Liver (tissue), 9 donors: ENCODE measurements around the gene RNF31. TPM values are rescaled to one million over a fixed set of nuclear protein-coding genes. Genes with fewer than 3 reads are reported as not detected.

Experiments used
- DNase-seq: peaks from one replicate; pipeline ENCODE4 v3.0.0-alpha.2; 2017; ENCODE audit warnings: low spot score
- H3K27ac ChIP-seq, 2 donors: one replicate each; pipeline ENCODE4 v1.7.0; 2013; ENCODE audit warnings: inconsistent platforms in 2 of 2, low read length in 2 of 2, control low read depth in 1 of 2, low read depth in 1 of 2, mild to moderate bottlenecking in 1 of 2
- H3K27me3 ChIP-seq, 4 donors: one replicate each; pipeline versions ENCODE4 v1.6.1 to v1.7.0; 2013; ENCODE audit warnings: low read length in 3 of 4, inconsistent platforms in 1 of 4, mild to moderate bottlenecking in 1 of 4, moderate library complexity in 1 of 4; ENCODE audit not compliant: control insufficient read depth in 4 of 4, insufficient read depth in 4 of 4
- H3K36me3 ChIP-seq, 4 donors: one replicate each; pipeline versions ENCODE4 v1.6.1 to v1.7.0; 2013; ENCODE audit warnings: low read length in 3 of 4, mild to moderate bottlenecking in 3 of 4, low read depth in 1 of 4, moderate library complexity in 1 of 4; ENCODE audit not compliant: control insufficient read depth in 4 of 4, insufficient read depth in 3 of 4
- H3K4me1 ChIP-seq, 4 donors: one replicate each; pipeline versions ENCODE4 v1.6.1 to v1.7.0; 2013; ENCODE audit warnings: low read length in 3 of 4, mild to moderate bottlenecking in 3 of 4, moderate library complexity in 1 of 4; ENCODE audit not compliant: control insufficient read depth in 4 of 4, insufficient read depth in 4 of 4
- H3K4me3 ChIP-seq, 3 donors: one replicate each; pipeline versions ENCODE4 v1.6.1 to v1.7.0; 2013; ENCODE audit warnings: low read length in 3 of 3, control low read depth in 1 of 3, low read depth in 1 of 3, mild to moderate bottlenecking in 1 of 3
- H3K9ac ChIP-seq, 2 donors: one replicate each; pipeline ENCODE4 v1.7.0; 2013; ENCODE audit warnings: low read length in 2 of 2, mild to moderate bottlenecking in 2 of 2, moderate library complexity in 2 of 2, control low read depth in 1 of 2, low read depth in 1 of 2
- H3K9me3 ChIP-seq, 4 donors: one replicate each; pipeline versions ENCODE4 v1.6.1 to v1.7.0; 2013; ENCODE audit warnings: low read length in 3 of 4; ENCODE audit not compliant: control insufficient read depth in 4 of 4
- CTCF ChIP-seq: fragments of 150-350 bp; IDR thresholded peaks from 2 replicates; pipeline ENCODE4 v1.5.1; 2017; ENCODE audit warnings: improper control_type of control experiment, low read depth, low read length; ENCODE audit not compliant: missing input control
- EGR1 ChIP-seq, 2 donors: IDR thresholded peaks; 2 replicates each; pipeline ENCODE4 v1.6.1; 2016 to 2018; ENCODE audit warnings: antibody characterized with exemption in 2 of 2, low read depth in 2 of 2
- FOXA1 ChIP-seq: IDR thresholded peaks from 2 replicates; pipeline ENCODE4 v1.6.1; 2016; ENCODE audit warnings: antibody characterized with exemption
- GABPA ChIP-seq, 2 donors: IDR thresholded peaks in 1 of 2; conservative IDR thresholded peaks in 1 of 2; 2 replicates each; pipeline ENCODE4 v1.6.1; 2016; ENCODE audit warnings: antibody characterized with exemption in 2 of 2, mild to moderate bottlenecking in 1 of 2, moderate library complexity in 1 of 2
- HNF4A ChIP-seq, 2 donors: conservative IDR thresholded peaks; 2 replicates each; pipeline ENCODE4 v1.6.1; 2016; ENCODE audit warnings: antibody characterized with exemption in 2 of 2, mild to moderate bottlenecking in 2 of 2
- HNF4G ChIP-seq: IDR thresholded peaks from 2 replicates; pipeline ENCODE4 v1.6.1; 2016; ENCODE audit warnings: antibody characterized with exemption
- JUND ChIP-seq, 2 donors: IDR thresholded peaks; 2 replicates each; pipeline ENCODE4 v1.6.1; 2016; ENCODE audit warnings: antibody characterized with exemption in 2 of 2
- MAX ChIP-seq: IDR thresholded peaks from 2 replicates; pipeline ENCODE4 v1.6.1; 2016; ENCODE audit warnings: antibody characterized with exemption
- NR2F2 ChIP-seq: IDR thresholded peaks from 2 replicates; pipeline ENCODE4 v1.6.1; 2016; ENCODE audit warnings: antibody characterized with exemption
- RAD21 ChIP-seq, 2 donors: IDR thresholded peaks; 2 replicates each; pipeline ENCODE4 v1.6.1; 2016; ENCODE audit warnings: antibody characterized with exemption in 2 of 2, mild to moderate bottlenecking in 2 of 2
- RXRA ChIP-seq, 2 donors: IDR thresholded peaks; 2 replicates each; pipeline ENCODE4 v1.6.1; 2017 to 2018; ENCODE audit warnings: antibody characterized with exemption in 2 of 2, mild to moderate bottlenecking in 1 of 2
- SP1 ChIP-seq: IDR thresholded peaks from 2 replicates; pipeline ENCODE4 v1.6.1; 2018; ENCODE audit warnings: antibody characterized with exemption, mild to moderate bottlenecking
- TAF1 ChIP-seq: conservative IDR thresholded peaks from 2 replicates; pipeline ENCODE4 v1.6.1; 2016; ENCODE audit warnings: antibody characterized with exemption, mild to moderate bottlenecking
- YY1 ChIP-seq: IDR thresholded peaks from 2 replicates; pipeline ENCODE4 v1.6.1; 2016; ENCODE audit warnings: antibody characterized with exemption, mild to moderate bottlenecking
- WGBS: extraction: QIAGEN DNeasy Blood & Tissue Kit; methylation state at CpG from one replicate; pipeline ENCODE4 v1.1.7; 2013; 5-methylcytosine and 5-hydroxymethylcytosine counted together
- polyA plus RNA-seq, 2 donors: library from polyadenylated mRNA; stranded (reverse) in 1 of 2; unstranded in 1 of 2; fragments of 200-250 nt in 1 of 2; fragments of >200 nt in 1 of 2; fragmentation: Nextera tagmentation in 1 of 2; extraction: Ambion mirVana in 1 of 2; gene quantifications; one replicate each; pipeline versions ENCODE4 v1.2.1 to v1.2.3, GENCODE V29; 2013 to 2015
- total RNA-seq, 2 donors: library from RNA; depleted of rRNA; stranded (reverse); fragments of >200 nt; gene quantifications; one replicate each; pipeline ENCODE4 v1.2.3, GENCODE V29; 2014
- TF ChIP-seq, protein P1 (sequence below): IDR thresholded peaks from 2 replicates; pipeline ENCODE4 v1.6.1; 2016; ENCODE audit warnings: antibody characterized with exemption
- TF ChIP-seq, protein P2 (sequence below): IDR thresholded peaks from 2 replicates; pipeline ENCODE4 v1.6.1; 2016; ENCODE audit warnings: antibody characterized with exemption, mild to moderate bottlenecking
- TF ChIP-seq, protein P3 (sequence below): IDR thresholded peaks from 2 replicates; pipeline ENCODE4 v1.6.1; 2016; ENCODE audit warnings: antibody characterized with exemption
- donor health status: healthy.
- donor health status: healthy.
- donor health status: healthy.
- donor health status: healthy.
- donor health status: healthy.

The RNF31 gene
- total and polyA plus RNA-seq, 4 donors, result 16.3 to 36.0 (median 20.9) TPM

GRCh38 chr14:24139272-24139934 lies 7.9 kb upstream of the RNF31 start:
- 91% methylated on average over 9 of the region's 9 CpGs for WGBS
- no peak for DNase-seq
- Histone ChIP-seq H3K9me3 (no peaks in the 10 kb centered on the region), H3K27ac (no peak overlapping the region), H3K9ac (no peak overlapping the region), H3K27me3 (no peaks in the 10 kb centered on the region), H3K4me1 (peaks cover 4 to 49% (median 36%) of the 10 kb centered on the region in 4 donors), H3K36me3 (peaks cover 6 to 24% (median 18%) of the 10 kb centered on the region in 4 donors), H3K4me3 (no peak overlapping the region)
- TF ChIP-seq GABPA (IDR thresholded peaks at IDR 0.05 in 1 of 2, conservative IDR thresholded peaks at IDR 0.05 in 1 of 2), result no peak
- TF ChIP-seq FOXA1, result no peak
- no peak for TF ChIP-seq JUND (IDR thresholded peaks at IDR 0.05)
- TF ChIP-seq NR2F2, result no peak
- TF ChIP-seq, protein P1, sequence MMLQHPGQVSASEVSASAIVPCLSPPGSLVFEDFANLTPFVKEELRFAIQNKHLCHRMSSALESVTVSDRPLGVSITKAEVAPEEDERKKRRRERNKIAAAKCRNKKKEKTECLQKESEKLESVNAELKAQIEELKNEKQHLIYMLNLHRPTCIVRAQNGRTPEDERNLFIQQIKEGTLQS, result no peak
- TF ChIP-seq YY1, result no peak
- no peak for TF ChIP-seq SP1
- no peak for TF ChIP-seq RAD21 (IDR thresholded peaks at IDR 0.05)
- TF ChIP-seq HNF4G, result no peak
- TF ChIP-seq HNF4A (conservative IDR thresholded peaks at IDR 0.05), result no peak
- TF ChIP-seq, protein P2, sequence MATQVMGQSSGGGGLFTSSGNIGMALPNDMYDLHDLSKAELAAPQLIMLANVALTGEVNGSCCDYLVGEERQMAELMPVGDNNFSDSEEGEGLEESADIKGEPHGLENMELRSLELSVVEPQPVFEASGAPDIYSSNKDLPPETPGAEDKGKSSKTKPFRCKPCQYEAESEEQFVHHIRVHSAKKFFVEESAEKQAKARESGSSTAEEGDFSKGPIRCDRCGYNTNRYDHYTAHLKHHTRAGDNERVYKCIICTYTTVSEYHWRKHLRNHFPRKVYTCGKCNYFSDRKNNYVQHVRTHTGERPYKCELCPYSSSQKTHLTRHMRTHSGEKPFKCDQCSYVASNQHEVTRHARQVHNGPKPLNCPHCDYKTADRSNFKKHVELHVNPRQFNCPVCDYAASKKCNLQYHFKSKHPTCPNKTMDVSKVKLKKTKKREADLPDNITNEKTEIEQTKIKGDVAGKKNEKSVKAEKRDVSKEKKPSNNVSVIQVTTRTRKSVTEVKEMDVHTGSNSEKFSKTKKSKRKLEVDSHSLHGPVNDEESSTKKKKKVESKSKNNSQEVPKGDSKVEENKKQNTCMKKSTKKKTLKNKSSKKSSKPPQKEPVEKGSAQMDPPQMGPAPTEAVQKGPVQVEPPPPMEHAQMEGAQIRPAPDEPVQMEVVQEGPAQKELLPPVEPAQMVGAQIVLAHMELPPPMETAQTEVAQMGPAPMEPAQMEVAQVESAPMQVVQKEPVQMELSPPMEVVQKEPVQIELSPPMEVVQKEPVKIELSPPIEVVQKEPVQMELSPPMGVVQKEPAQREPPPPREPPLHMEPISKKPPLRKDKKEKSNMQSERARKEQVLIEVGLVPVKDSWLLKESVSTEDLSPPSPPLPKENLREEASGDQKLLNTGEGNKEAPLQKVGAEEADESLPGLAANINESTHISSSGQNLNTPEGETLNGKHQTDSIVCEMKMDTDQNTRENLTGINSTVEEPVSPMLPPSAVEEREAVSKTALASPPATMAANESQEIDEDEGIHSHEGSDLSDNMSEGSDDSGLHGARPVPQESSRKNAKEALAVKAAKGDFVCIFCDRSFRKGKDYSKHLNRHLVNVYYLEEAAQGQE, result no peak
- no peak for TF ChIP-seq EGR1 (IDR thresholded peaks at IDR 0.05; ENCODE audit: low read depth in 2 of 2)
- no peak for TF ChIP-seq TAF1
- no peak for TF ChIP-seq MAX
- no peak for TF ChIP-seq RXRA (IDR thresholded peaks at IDR 0.05)
- TF ChIP-seq, protein P3, sequence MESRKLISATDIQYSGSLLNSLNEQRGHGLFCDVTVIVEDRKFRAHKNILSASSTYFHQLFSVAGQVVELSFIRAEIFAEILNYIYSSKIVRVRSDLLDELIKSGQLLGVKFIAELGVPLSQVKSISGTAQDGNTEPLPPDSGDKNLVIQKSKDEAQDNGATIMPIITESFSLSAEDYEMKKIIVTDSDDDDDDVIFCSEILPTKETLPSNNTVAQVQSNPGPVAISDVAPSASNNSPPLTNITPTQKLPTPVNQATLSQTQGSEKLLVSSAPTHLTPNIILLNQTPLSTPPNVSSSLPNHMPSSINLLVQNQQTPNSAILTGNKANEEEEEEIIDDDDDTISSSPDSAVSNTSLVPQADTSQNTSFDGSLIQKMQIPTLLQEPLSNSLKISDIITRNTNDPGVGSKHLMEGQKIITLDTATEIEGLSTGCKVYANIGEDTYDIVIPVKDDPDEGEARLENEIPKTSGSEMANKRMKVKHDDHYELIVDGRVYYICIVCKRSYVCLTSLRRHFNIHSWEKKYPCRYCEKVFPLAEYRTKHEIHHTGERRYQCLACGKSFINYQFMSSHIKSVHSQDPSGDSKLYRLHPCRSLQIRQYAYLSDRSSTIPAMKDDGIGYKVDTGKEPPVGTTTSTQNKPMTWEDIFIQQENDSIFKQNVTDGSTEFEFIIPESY, result no peak
- TF ChIP-seq CTCF, result no peak
